Measurements from ENCODE around the gene AHRR.

GRCh38 chr5:419970-420369 is 98.5 kb downstream of the AHRR start:
- no peak for TF ChIP-seq CBX8 (IDR thresholded peaks at IDR 0.05; ENCODE audit: borderline replicate concordance, extremely low read depth, low read depth, low read length, poor library complexity, severe bottlenecking)
- TF ChIP-seq RAD51 (IDR thresholded peaks at IDR 0.05; ENCODE audit: borderline replicate concordance, low read depth): no peak
- TF ChIP-seq, protein P1, sequence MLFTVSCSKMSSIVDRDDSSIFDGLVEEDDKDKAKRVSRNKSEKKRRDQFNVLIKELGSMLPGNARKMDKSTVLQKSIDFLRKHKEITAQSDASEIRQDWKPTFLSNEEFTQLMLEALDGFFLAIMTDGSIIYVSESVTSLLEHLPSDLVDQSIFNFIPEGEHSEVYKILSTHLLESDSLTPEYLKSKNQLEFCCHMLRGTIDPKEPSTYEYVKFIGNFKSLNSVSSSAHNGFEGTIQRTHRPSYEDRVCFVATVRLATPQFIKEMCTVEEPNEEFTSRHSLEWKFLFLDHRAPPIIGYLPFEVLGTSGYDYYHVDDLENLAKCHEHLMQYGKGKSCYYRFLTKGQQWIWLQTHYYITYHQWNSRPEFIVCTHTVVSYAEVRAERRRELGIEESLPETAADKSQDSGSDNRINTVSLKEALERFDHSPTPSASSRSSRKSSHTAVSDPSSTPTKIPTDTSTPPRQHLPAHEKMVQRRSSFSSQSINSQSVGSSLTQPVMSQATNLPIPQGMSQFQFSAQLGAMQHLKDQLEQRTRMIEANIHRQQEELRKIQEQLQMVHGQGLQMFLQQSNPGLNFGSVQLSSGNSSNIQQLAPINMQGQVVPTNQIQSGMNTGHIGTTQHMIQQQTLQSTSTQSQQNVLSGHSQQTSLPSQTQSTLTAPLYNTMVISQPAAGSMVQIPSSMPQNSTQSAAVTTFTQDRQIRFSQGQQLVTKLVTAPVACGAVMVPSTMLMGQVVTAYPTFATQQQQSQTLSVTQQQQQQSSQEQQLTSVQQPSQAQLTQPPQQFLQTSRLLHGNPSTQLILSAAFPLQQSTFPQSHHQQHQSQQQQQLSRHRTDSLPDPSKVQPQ (CRISPR knock-in tag; IDR thresholded peaks at IDR 0.05; ENCODE audit: borderline replicate concordance): no peak
- TF ChIP-seq, protein P2, sequence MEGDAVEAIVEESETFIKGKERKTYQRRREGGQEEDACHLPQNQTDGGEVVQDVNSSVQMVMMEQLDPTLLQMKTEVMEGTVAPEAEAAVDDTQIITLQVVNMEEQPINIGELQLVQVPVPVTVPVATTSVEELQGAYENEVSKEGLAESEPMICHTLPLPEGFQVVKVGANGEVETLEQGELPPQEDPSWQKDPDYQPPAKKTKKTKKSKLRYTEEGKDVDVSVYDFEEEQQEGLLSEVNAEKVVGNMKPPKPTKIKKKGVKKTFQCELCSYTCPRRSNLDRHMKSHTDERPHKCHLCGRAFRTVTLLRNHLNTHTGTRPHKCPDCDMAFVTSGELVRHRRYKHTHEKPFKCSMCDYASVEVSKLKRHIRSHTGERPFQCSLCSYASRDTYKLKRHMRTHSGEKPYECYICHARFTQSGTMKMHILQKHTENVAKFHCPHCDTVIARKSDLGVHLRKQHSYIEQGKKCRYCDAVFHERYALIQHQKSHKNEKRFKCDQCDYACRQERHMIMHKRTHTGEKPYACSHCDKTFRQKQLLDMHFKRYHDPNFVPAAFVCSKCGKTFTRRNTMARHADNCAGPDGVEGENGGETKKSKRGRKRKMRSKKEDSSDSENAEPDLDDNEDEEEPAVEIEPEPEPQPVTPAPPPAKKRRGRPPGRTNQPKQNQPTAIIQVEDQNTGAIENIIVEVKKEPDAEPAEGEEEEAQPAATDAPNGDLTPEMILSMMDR (IDR thresholded peaks at IDR 0.05 in 2 of 3, conservative IDR thresholded peaks at IDR 0.05 in 1 of 3; ENCODE audit: insufficient read depth in 2 of 3, low read depth in 1 of 3, low read length in 3 of 3): no peak
- no peak for TF ChIP-seq NRF1 (conservative IDR thresholded peaks at IDR 0.05 in 1 of 2, IDR thresholded peaks at IDR 0.05 in 1 of 2)
- TF ChIP-seq ELF1 (tag; IDR thresholded peaks at IDR 0.05): no peak
- TF ChIP-seq MAFK (IDR thresholded peaks at IDR 0.05; ENCODE audit: low read length): no peak
- no peak for TF ChIP-seq BACH1 (tag; IDR thresholded peaks at IDR 0.05)
- TF ChIP-seq, protein P3, sequence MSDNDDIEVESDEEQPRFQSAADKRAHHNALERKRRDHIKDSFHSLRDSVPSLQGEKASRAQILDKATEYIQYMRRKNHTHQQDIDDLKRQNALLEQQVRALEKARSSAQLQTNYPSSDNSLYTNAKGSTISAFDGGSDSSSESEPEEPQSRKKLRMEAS (CRISPR knock-in tag; IDR thresholded peaks at IDR 0.05): no peak
- no peak for TF ChIP-seq MYC (IDR thresholded peaks at IDR 0.05; ENCODE audit: low read depth, low read length)
- no peak for TF ChIP-seq MYC (CRISPR knock-in tag; IDR thresholded peaks at IDR 0.05; ENCODE audit: borderline replicate concordance, low read depth)
- TF ChIP-seq TGIF2 (CRISPR knock-in tag; IDR thresholded peaks at IDR 0.05): no peak
- TF ChIP-seq MCM7 (IDR thresholded peaks at IDR 0.05): no peak
